ENCODE measurements around the gene SCARB1. TPM values are rescaled to one million over a fixed set of nuclear protein-coding genes. Genes with fewer than 3 reads are reported as not detected.

The SCARB1 gene
- total RNA-seq, 4 donors from 2014 or later = 2.1 to 37.0 (median 9.6) TPM

GRCh38 chr12:124797321-124797720 is 66.3 kb downstream of the SCARB1 start:
- DNase-seq = no peak
- Histone ChIP-seq H3K4me1 (no peaks in the 10 kb centered on the region), H3K4me3 (no peak overlapping the region), H3K9me3 (no peaks in the 10 kb centered on the region), H3K27me3 (no peaks in the 10 kb centered on the region), H3K36me3 (no peaks in the 10 kb centered on the region), H3K27ac (no peak overlapping the region)
- intact Hi-C loops (cut with DNase I; ENCODE audit: low total_unique reads) = no loop called here
- TF ChIP-seq, protein P1, sequence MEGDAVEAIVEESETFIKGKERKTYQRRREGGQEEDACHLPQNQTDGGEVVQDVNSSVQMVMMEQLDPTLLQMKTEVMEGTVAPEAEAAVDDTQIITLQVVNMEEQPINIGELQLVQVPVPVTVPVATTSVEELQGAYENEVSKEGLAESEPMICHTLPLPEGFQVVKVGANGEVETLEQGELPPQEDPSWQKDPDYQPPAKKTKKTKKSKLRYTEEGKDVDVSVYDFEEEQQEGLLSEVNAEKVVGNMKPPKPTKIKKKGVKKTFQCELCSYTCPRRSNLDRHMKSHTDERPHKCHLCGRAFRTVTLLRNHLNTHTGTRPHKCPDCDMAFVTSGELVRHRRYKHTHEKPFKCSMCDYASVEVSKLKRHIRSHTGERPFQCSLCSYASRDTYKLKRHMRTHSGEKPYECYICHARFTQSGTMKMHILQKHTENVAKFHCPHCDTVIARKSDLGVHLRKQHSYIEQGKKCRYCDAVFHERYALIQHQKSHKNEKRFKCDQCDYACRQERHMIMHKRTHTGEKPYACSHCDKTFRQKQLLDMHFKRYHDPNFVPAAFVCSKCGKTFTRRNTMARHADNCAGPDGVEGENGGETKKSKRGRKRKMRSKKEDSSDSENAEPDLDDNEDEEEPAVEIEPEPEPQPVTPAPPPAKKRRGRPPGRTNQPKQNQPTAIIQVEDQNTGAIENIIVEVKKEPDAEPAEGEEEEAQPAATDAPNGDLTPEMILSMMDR (IDR thresholded peaks at IDR 0.05) = no peak
- no peak for TF ChIP-seq POLR2A (IDR thresholded peaks at IDR 0.05)

GRCh38 chr12:124796303-124796960 is 67.2 kb downstream of the SCARB1 start:
- intact Hi-C loops (cut with DNase I; ENCODE audit: low total_unique reads) = no loop called here
- Histone ChIP-seq H3K4me3 (no peak overlapping the region), H3K9me3 (no peaks in the 10 kb centered on the region), H3K27me3 (no peaks in the 10 kb centered on the region), H3K27ac (no peak overlapping the region), H3K4me1 (no peaks in the 10 kb centered on the region), H3K36me3 (no peaks in the 10 kb centered on the region)
- DNase-seq = no peak
- TF ChIP-seq, protein P1 (IDR thresholded peaks at IDR 0.05) = no peak
- no peak for TF ChIP-seq POLR2A (IDR thresholded peaks at IDR 0.05)

DNA sequence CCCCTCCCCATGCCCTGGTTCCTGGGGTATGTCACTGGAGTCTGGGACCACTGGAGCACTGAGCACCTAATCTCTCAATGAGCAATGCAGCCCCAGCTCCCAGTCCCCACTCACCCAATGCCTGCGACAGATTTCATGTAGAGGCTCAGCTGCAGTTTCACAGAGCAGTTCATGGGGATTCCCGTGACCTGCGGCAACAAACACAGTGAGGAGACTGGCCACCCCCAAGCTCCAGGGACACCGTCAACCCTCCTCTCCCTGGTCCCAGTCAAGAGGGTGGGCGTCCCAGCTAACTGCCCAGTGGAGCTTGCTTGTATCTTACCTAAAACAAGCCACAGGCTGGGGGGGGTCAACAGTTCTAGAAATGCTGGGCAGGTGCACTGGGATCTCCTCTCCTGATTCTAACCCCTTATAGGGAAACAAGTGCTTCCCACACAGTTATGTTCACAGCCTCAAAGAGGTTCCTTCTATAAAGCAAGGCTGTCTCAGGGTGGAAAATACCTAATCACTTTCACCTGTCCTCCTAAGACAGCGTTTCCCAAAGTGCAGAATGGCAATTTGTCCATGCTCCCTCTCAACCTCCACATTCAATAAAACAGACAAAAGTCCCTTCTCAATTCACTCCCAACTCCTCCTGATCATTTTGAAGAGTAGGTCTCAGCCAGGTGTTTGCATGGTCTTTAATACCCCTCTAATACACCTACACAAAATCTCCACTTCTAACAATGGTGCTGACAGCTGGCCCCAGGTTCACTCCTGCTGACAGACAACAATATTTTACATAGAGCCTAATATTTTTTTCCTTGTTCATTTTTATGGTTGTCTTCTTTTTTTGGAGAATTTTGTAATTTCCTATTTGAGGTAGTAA is 68.3 kb downstream of the SCARB1 start:
- Histone ChIP-seq H3K4me1 (no peaks in the 10 kb centered on the region), H3K36me3 (no peaks in the 10 kb centered on the region), H3K27me3 (no peaks in the 10 kb centered on the region), H3K9me3 (no peaks in the 10 kb centered on the region), H3K27ac (no peak overlapping the region), H3K4me3 (no peak overlapping the region)
- TF ChIP-seq POLR2A (IDR thresholded peaks at IDR 0.05) = no peak
- TF ChIP-seq, protein P1 (IDR thresholded peaks at IDR 0.05) = no peak
- intact Hi-C loops (cut with DNase I; ENCODE audit: low total_unique reads) = no loop called here
- no peak for DNase-seq

GRCh38 chr12:124792961-124793441 is 70.7 kb downstream of the SCARB1 start:
- Histone ChIP-seq H3K27ac (no peak overlapping the region), H3K9me3 (no peaks in the 10 kb centered on the region), H3K4me1 (no peaks in the 10 kb centered on the region), H3K4me3 (no peak overlapping the region), H3K27me3 (no peaks in the 10 kb centered on the region), H3K36me3 (no peaks in the 10 kb centered on the region)
- no peak for TF ChIP-seq POLR2A (IDR thresholded peaks at IDR 0.05)
- TF ChIP-seq, protein P1 (IDR thresholded peaks at IDR 0.05) = no peak
- intact Hi-C loops (cut with DNase I; ENCODE audit: low total_unique reads) = no loop called here
- DNase-seq = no peak

GRCh38 chr12:124792156-124792555 is 71.5 kb downstream of the SCARB1 start:
- Histone ChIP-seq H3K9me3 (no peaks in the 10 kb centered on the region), H3K27ac (no peak overlapping the region), H3K36me3 (no peaks in the 10 kb centered on the region), H3K4me3 (no peak overlapping the region), H3K4me1 (no peaks in the 10 kb centered on the region), H3K27me3 (no peaks in the 10 kb centered on the region)
- DNase-seq = no peak
- intact Hi-C loops (cut with DNase I; ENCODE audit: low total_unique reads) = no loop called here
- TF ChIP-seq POLR2A (IDR thresholded peaks at IDR 0.05) = no peak
- TF ChIP-seq, protein P1 (IDR thresholded peaks at IDR 0.05) = no peak
